Endothelial cell of umbilical vein (primary cell): ENCODE results near the gene GATA6.

ENCODE experiments used
- CTCF ChIP-seq, 2 donors: IDR thresholded peaks; 1 replicate in 1 of 2; 2 replicates in 1 of 2; pipeline ENCODE4 v1.5.1; 2011; ENCODE audit warnings: low read length in 2 of 2, mild to moderate bottlenecking in 2 of 2, moderate library complexity in 2 of 2, control low read depth in 1 of 2, inconsistent platforms in 1 of 2, low read depth in 1 of 2; ENCODE audit not compliant: insufficient read depth in 1 of 2; ENCODE audit errors: extremely low read depth in 1 of 2
- POLR2AphosphoS5 ChIP-seq: IDR thresholded peaks from 2 replicates; pipeline ENCODE4 v1.6.1; 2012; ENCODE audit warnings: low read depth, mild to moderate bottlenecking, control low read depth, low read length, moderate library complexity; ENCODE audit not compliant: insufficient read depth

- no peak for TF ChIP-seq POLR2AphosphoS5
- TF ChIP-seq CTCF (IDR thresholded peaks at IDR 0.05; ENCODE audit: extremely low read depth in 1 of 2, insufficient read depth in 1 of 2, low read depth in 1 of 2, low read length in 2 of 2) = no peak
Observed at GRCh38 chr18:22136395-22136794, 33.0 kb upstream of the GATA6 start.
